HFF-Myc (cell line): ENCODE data around the gene TLE2.

ENCODE experiments used
- DNase-seq: peaks from one replicate; pipeline ENCODE4 v3.0.0-alpha.2; 2011; ENCODE audit warnings: low read depth; ENCODE audit errors: extremely low read depth
- H3K4me3 ChIP-seq: replicated peaks from 2 replicates; pipeline ENCODE4 v1.5.1; 2011; ENCODE audit warnings: low read depth, mild to moderate bottlenecking, control low read depth, low read length
- CTCF ChIP-seq: IDR thresholded peaks from 2 replicates; pipeline ENCODE4 v1.5.1; 2012; ENCODE audit warnings: mild to moderate bottlenecking, low read depth, low read length, control low read depth; ENCODE audit errors: missing control alignments

TLE2 gene

GRCh38 chr19:3048190-3048533, 19.1 kb upstream of the TLE2 start:
- no peak overlapping the region for H3K4me3 ChIP-seq
- TF ChIP-seq CTCF, result no peak
- DNase-seq, result no peak

- H3K4me3 ChIP-seq, result peak overlapping the region; percentile 15
- peak; percentile 29 for DNase-seq
These were observed 18.6 kb upstream of the TLE2 start for GRCh38 chr19:3047496-3048189.

GRCh38 chr19:3046698-3047495, 17.8 kb upstream of the TLE2 start:
- no peak for TF ChIP-seq CTCF
- DNase-seq, result no peak
- H3K4me3 ChIP-seq, result peak overlapping the region; percentile 15

More at GRCh38 chr19:3047496-3048189, 18.6 kb upstream of the TLE2 start:
- no peak for TF ChIP-seq CTCF

GRCh38 chr19:3045885-3046697, 17.0 kb upstream of the TLE2 start:
- no peak overlapping the region for H3K4me3 ChIP-seq
- TF ChIP-seq CTCF, result no peak
- DNase-seq, result no peak

- TF ChIP-seq CTCF, result no peak
- DNase-seq, result no peak
- H3K4me3 ChIP-seq, result no peak overlapping the region
These were observed 16.1 kb upstream of the TLE2 start for GRCh38 chr19:3045191-3045590.

GRCh38 chr19:3042621-3043267, 13.7 kb upstream of the TLE2 start:
- no peak for TF ChIP-seq CTCF
- H3K4me3 ChIP-seq, result no peak overlapping the region
- no peak for DNase-seq
